ENCODE results near the gene RIPK1. TPM values are rescaled to one million over a fixed set of nuclear protein-coding genes. Genes with fewer than 3 reads are reported as not detected.

RIPK1 gene
- total and polyA plus RNA-seq, 2 of the 8 experiments (the other 6 are each of a cell fraction or from before 2014, with no cell fraction given) = 5.9 to 22.9 TPM

- no peak for FAIRE-seq
- H2BK15ac ChIP-seq (ENCODE audit: low read length) = no peak overlapping the region
- no peak overlapping the region for H2BK5ac ChIP-seq (ENCODE audit: low read depth, low read length)
- H3K27ac ChIP-seq (ENCODE audit: low read depth, low read length) = no peak overlapping the region
- H4K8ac ChIP-seq (ENCODE audit: extremely low read depth, insufficient read depth, low read length) = no peak overlapping the region
- H3K4me3 ChIP-seq (ENCODE audit: extremely low read depth in 1 of 4, insufficient read depth in 2 of 4, low read depth in 3 of 4, low read length in 4 of 4) = no peak overlapping the region
- H3K4me2 ChIP-seq (ENCODE audit: insufficient read depth in 1 of 2, low read depth in 2 of 2, low read length in 2 of 2) = no peak overlapping the region
- peaks cover 0 to 4% of the 10 kb centered on the region in 2 experiments for H4K20me1 ChIP-seq (replicated peaks in 1 of 2; ENCODE audit: control insufficient read depth in 1 of 2, insufficient read depth in 2 of 2, low read length in 2 of 2)
- H3K14ac ChIP-seq (ENCODE audit: insufficient read length) = no peak overlapping the region
- H3K27me3 ChIP-seq (replicated peaks in 1 of 4; ENCODE audit: control insufficient read depth in 3 of 4, extremely low read depth in 1 of 4, insufficient read depth in 3 of 4, low read length in 3 of 4) = no peaks in the 10 kb centered on the region; a peak in 1 of 7 replicates
- H2BK12ac ChIP-seq (ENCODE audit: low read depth, low read length) = peak overlapping the region; percentile 84; the same call in 1 of the 2 replicates
- no peak overlapping the region for H3K18ac ChIP-seq (ENCODE audit: extremely low read depth, low read length)
- H2AFZ ChIP-seq (ENCODE audit: low read length) = no peak overlapping the region
- H3K9ac ChIP-seq (replicated peaks in 1 of 4; ENCODE audit: extremely low read depth in 1 of 4, low read depth in 3 of 4, low read length in 3 of 4) = no peak overlapping the region
- H3K36me3 ChIP-seq (ENCODE audit: control insufficient read depth in 2 of 4, insufficient read depth in 4 of 4, low read length in 3 of 4) = peaks cover 11 to 29% (median 24%) of the 10 kb centered on the region in 4 experiments
- no peak overlapping the region for H3K23ac ChIP-seq (ENCODE audit: insufficient read length)
- no peak overlapping the region for H2AK5ac ChIP-seq (ENCODE audit: low read depth, low read length)
- H3K23me2 ChIP-seq (ENCODE audit: low read depth, low read length) = no peaks in the 10 kb centered on the region
- ChIA-PET CTCF (ENCODE audit: partially characterized antibody) (interaction anchor here (0.6 to 6.2 kb wide), 16 partner anchors 17 to 258 kb away, joined by 3 to 41 read pairs (median 3); no protein-coding TSS in a partner anchor), POLR2A (ENCODE audit: partially characterized antibody) (interaction anchor here (1.5 kb wide), 1 partner anchor 126 kb away, joined by 4 read pairs; no protein-coding TSS in a partner anchor)
- no peaks in the 10 kb centered on the region for H3K79me2 ChIP-seq (ENCODE audit: control insufficient read depth in 1 of 2, insufficient read depth in 2 of 2, low read length in 2 of 2)
- H2BK120ac ChIP-seq (replicated peaks; ENCODE audit: low read depth, low read length) = no peak overlapping the region
- DNase-seq (ENCODE audit: low read depth in 1 of 2, low spot score in 2 of 2) = no peak
- no peaks in the 10 kb centered on the region for H3K9me3 ChIP-seq (ENCODE audit: insufficient read depth in 2 of 2, low read depth in 1 of 2, low read length in 1 of 2)
- no peaks in the 10 kb centered on the region; a peak in 2 of 7 replicates for H3K4me1 ChIP-seq (replicated peaks in 1 of 4; ENCODE audit: control insufficient read depth in 3 of 4, insufficient read depth in 4 of 4, low read length in 3 of 4)
- 44% methylated on average over 2 of the region's 2 CpGs; no CpG with 5 or more reads in 1 of the 2 experiments for WGBS, 2 experiments (ENCODE audit: extremely low coverage in 1 of 2, insufficient coverage in 1 of 2, insufficient read length in 1 of 2, insufficient replicate concordance in 2 of 2, low coverage in 1 of 2, low lambda C conversion rate in 2 of 2, missing lambda C conversion rate in 1 of 2)
- H3K56ac ChIP-seq (replicated peaks; ENCODE audit: insufficient read length, low read depth, low read length) = no peak overlapping the region
- no peak overlapping the region for H2BK20ac ChIP-seq (ENCODE audit: low read length)
- H3K4ac ChIP-seq (replicated peaks; ENCODE audit: insufficient read length, low read depth, low read length) = no peak overlapping the region
- no peak overlapping the region for H4K91ac ChIP-seq (replicated peaks; ENCODE audit: insufficient read length, low read length)
- H3K79me1 ChIP-seq (ENCODE audit: low read depth, low read length) = no peaks in the 10 kb centered on the region
- no peak overlapping the region for H4K5ac ChIP-seq (ENCODE audit: insufficient read length, low read depth, low read length)
- TF ChIP-seq CHD1 (IDR thresholded peaks at IDR 0.05; ENCODE audit: low read depth, low read length) = no peak
- TF ChIP-seq BCL11A (IDR thresholded peaks at IDR 0.05; ENCODE audit: low read depth in 2 of 2, low read length in 2 of 2) = no peak
- TF ChIP-seq SAP30 (IDR thresholded peaks at IDR 0.05; ENCODE audit: insufficient read depth, insufficient replicate concordance, low read length) = no peak
- TF ChIP-seq TAF1 (IDR thresholded peaks at IDR 0.05; ENCODE audit: low read depth, low read length) = no peak
- no peak for TF ChIP-seq TEAD4 (IDR thresholded peaks at IDR 0.05; ENCODE audit: low read depth, low read length)
- TF ChIP-seq SP4 (IDR thresholded peaks at IDR 0.05; ENCODE audit: low read length) = no peak
- no peak for TF ChIP-seq SP1 (IDR thresholded peaks at IDR 0.05; ENCODE audit: low read depth, low read length)
- no peak for TF ChIP-seq ATF2 (IDR thresholded peaks at IDR 0.05; ENCODE audit: low read length)
- no peak for TF ChIP-seq BRCA1 (IDR thresholded peaks at IDR 0.05; ENCODE audit: low read depth, low read length)
- no peak for TF ChIP-seq ATF3 (IDR thresholded peaks at IDR 0.05; ENCODE audit: insufficient read depth, low read depth, low read length)
- no peak for TF ChIP-seq TBP (IDR thresholded peaks at IDR 0.05; ENCODE audit: low read depth, low read length)
- no peak for TF ChIP-seq SRF (IDR thresholded peaks at IDR 0.05; ENCODE audit: low read depth, low read length)
- no peak for TF ChIP-seq SIX5 (IDR thresholded peaks at IDR 0.05; ENCODE audit: low read depth, low read length)
These were observed 57.5 kb downstream of the RIPK1 start for GRCh38 chr6:3125815-3126214.
